A673 (cell line): ENCODE data around the gene UCHL1.
A peak's percentile ranks its signal among the peaks of the same experiment; 100 is the strongest.

Experiments used
- CTCF ChIP-seq: fragments of 300-800, 200-600 bp; sonication (generic); conservative IDR thresholded peaks from 2 replicates; pipeline ENCODE4 v1.5.1; 2017; ENCODE audit warnings: low read depth, mild to moderate bottlenecking, antibody characterized with exemption, low read length, moderate library complexity, mixed read lengths
- EZH2 ChIP-seq: fragments of 200-600 bp; sonication (generic); IDR thresholded peaks from 2 replicates; pipeline ENCODE4 v1.6.1; 2017; ENCODE audit warnings: borderline replicate concordance, low read depth, mild to moderate bottlenecking, mixed read lengths, antibody characterized with exemption, low read length; ENCODE audit not compliant: poor library complexity, severe bottlenecking

- peak; percentile 24; the same call in 1 of the 2 replicates for TF ChIP-seq CTCF
- TF ChIP-seq EZH2, result no peak
These were observed 24.3 kb upstream of the UCHL1 start for GRCh38 chr4:41232406-41232805.
